GM12878 (cell line): ENCODE data around the gene EIF4E1B. TPM values are rescaled to one million over a fixed set of nuclear protein-coding genes. Genes with fewer than 3 reads are reported as not detected.
A peak's percentile ranks its signal among the peaks of the same experiment; 100 is the strongest.

Source experiments
- BMI1 ChIP-seq: fragments of 450-650 bp; IDR thresholded peaks from 2 replicates; pipeline ENCODE4 v1.6.1; 2016; ENCODE audit warnings: mild to moderate bottlenecking, moderate library complexity, borderline replicate concordance
- CBFB ChIP-seq: IDR thresholded peaks from 2 replicates; pipeline ENCODE4 v1.6.1; 2016; ENCODE audit warnings: antibody characterized with exemption, low read depth
- CHD2 ChIP-seq: IDR thresholded peaks from 2 replicates; pipeline ENCODE4 v1.6.1; 2011; ENCODE audit warnings: low read depth, low read length, improper control_type of control experiment, borderline replicate concordance
- CREM ChIP-seq: IDR thresholded peaks from 2 replicates; pipeline ENCODE4 v1.6.1; 2014; ENCODE audit warnings: antibody characterized with exemption, low read depth
- HDGF ChIP-seq: fragments of 450-650 bp; IDR thresholded peaks from 2 replicates; pipeline ENCODE4 v1.6.1; 2016; ENCODE audit warnings: antibody characterized with exemption
- IRF4 ChIP-seq: IDR thresholded peaks from 2 replicates; pipeline ENCODE4 v1.6.1; 2011; ENCODE audit warnings: low read depth, low read length
- MTA3 ChIP-seq: IDR thresholded peaks from 2 replicates; pipeline ENCODE4 v1.6.1; 2012; ENCODE audit warnings: low read length, inconsistent platforms, borderline replicate concordance
- POLR2AphosphoS2 ChIP-seq: IDR thresholded peaks from 2 replicates; pipeline ENCODE4 v1.6.1; 2011; ENCODE audit warnings: low read depth, mild to moderate bottlenecking, low read length, improper control_type of control experiment, moderate library complexity
- POU2F2 ChIP-seq: IDR thresholded peaks from 3 replicates; pipeline ENCODE4 v1.6.1; 2011; ENCODE audit warnings: low read depth, mild to moderate bottlenecking, low read length, borderline replicate concordance
- RELA ChIP-seq: fragments of 450-650 bp; IDR thresholded peaks from 2 replicates; pipeline ENCODE4 v1.8.0; 2014; ENCODE audit warnings: borderline replicate concordance; ENCODE audit not compliant: partially characterized antibody
- SMAD1 ChIP-seq: fragments of 450-650 bp; IDR thresholded peaks from 2 replicates; pipeline ENCODE4 v1.6.1; 2018; ENCODE audit warnings: mild to moderate bottlenecking, low read depth; ENCODE audit not compliant: partially characterized antibody
- SMARCA5 ChIP-seq: fragments of 450-650 bp; IDR thresholded peaks from 2 replicates; pipeline ENCODE4 v1.6.1; 2017; ENCODE audit warnings: mild to moderate bottlenecking
- SMC3 ChIP-seq: IDR thresholded peaks from 2 replicates; pipeline ENCODE4 v1.6.1; 2011; ENCODE audit warnings: low read length, improper control_type of control experiment, borderline replicate concordance
- SREBF1 ChIP-seq: IDR thresholded peaks from 2 replicates; pipeline ENCODE4 v1.6.1; 2012; ENCODE audit warnings: mild to moderate bottlenecking, low read length
- SUPT20H ChIP-seq: IDR thresholded peaks from 2 replicates; pipeline ENCODE4 v1.6.1; 2011; ENCODE audit warnings: low read depth, mild to moderate bottlenecking, low read length, moderate library complexity, borderline replicate concordance; ENCODE audit not compliant: control insufficient read depth
- TCF12 ChIP-seq: IDR thresholded peaks from 2 replicates; pipeline ENCODE4 v1.6.1; 2011; ENCODE audit warnings: low read depth, mild to moderate bottlenecking, low read length
- TCF3 ChIP-seq: IDR thresholded peaks from 2 replicates; pipeline ENCODE4 v1.6.1; 2012; ENCODE audit warnings: low read depth, mild to moderate bottlenecking, low read length, borderline replicate concordance; ENCODE audit not compliant: insufficient read depth
- polyA plus RNA-seq, 11 experiments: library from polyadenylated mRNA; depleted of rRNA in 4 of 11; unstranded in 6 of 11; stranded (reverse) in 5 of 11; fragments of >200 nt; fragmentation: Nextera tagmentation in 4 of 11; fragmentation: Illumina TruSeq in 1 of 11; extraction: Ambion mirVana in 4 of 11; extraction: Trizol in 1 of 11; gene quantifications; 1 replicate in 1 of 11; 2 replicates in 10 of 11; pipeline versions ENCODE4 v1.2.1 to v1.2.3, GENCODE V29; 2011 to 2016; ENCODE audit warnings: inconsistent platforms in 2 of 11, missing spikeins in 2 of 11, low read depth in 1 of 11
- total RNA-seq, 4 experiments: library from RNA; depleted of rRNA in 3 of 4; stranded (reverse); fragments of >200 nt in 3 of 4; fragmentation: Illumina TruSeq in 1 of 4; extraction: Trizol in 1 of 4; gene quantifications; 2 replicates each; pipeline versions ENCODE4 v1.2.1 to v1.2.3, GENCODE V29; 2013 to 2021
- TF ChIP-seq, protein P1 (sequence below): IDR thresholded peaks from 2 replicates; pipeline ENCODE4 v1.6.1; 2011; ENCODE audit warnings: low read depth, low read length, improper control_type of control experiment, borderline replicate concordance
- TF ChIP-seq, protein P2 (sequence below): fragments of 450-650 bp; IDR thresholded peaks from 2 replicates; pipeline ENCODE4 v1.6.1; 2016; ENCODE audit warnings: mild to moderate bottlenecking
- TF ChIP-seq, protein P3 (sequence below): fragments of 450-650 bp; IDR thresholded peaks from 2 replicates; pipeline ENCODE4 v1.6.1; 2017; ENCODE audit warnings: mild to moderate bottlenecking, moderate library complexity
- TF ChIP-seq, protein P4 (sequence below): fragments of 450-650 bp; IDR thresholded peaks from 2 replicates; pipeline ENCODE4 v1.6.1; 2017; ENCODE audit warnings: mild to moderate bottlenecking

Gene EIF4E1B
- total and polyA plus RNA-seq, 10 of the 15 experiments (the other 5 are each of a cell fraction or from before 2014, with no cell fraction given) = not detected

DNA sequence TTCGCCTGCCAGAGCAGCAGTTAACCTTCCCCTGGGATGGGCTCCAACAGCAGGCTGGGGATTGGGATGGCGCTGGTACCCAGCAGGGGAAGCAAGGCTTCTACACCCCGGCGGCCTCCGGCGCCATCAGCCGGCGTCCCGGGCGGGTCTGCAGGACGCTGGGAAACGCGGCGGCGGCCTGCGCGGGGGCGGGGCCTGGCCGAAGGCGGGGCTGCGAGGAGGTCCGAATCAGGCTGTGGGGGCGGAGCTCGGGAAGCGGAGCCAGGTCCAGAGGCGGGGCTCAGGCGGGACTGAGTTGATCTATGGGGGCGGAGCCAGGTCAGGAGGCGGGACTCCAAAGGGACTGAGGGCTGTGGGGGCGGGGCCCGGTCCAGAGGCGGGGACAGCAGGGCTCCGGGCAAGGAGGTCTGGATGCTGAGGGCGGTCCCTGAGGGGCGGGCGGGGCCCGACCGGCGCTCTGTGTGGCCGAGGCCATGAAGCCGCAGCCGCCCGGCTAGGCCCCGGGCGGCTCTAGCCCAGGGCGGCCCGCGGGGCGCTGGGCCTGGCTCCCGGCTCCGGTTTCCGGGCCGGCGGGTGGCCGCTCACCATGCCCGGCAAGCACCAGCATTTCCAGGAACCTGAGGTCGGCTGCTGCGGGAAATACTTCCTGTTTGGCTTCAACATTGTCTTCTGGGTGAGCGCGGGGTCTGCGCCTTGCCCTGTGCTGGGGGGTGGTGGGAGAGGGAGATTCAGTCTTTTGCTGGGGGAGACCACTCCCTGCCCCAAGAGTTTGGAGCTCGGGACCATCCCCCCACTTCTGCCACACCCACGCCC lies 16.8 kb downstream of the EIF4E1B start, which contains the start of gene TSPAN17 (continued):
- TF ChIP-seq, protein P1, sequence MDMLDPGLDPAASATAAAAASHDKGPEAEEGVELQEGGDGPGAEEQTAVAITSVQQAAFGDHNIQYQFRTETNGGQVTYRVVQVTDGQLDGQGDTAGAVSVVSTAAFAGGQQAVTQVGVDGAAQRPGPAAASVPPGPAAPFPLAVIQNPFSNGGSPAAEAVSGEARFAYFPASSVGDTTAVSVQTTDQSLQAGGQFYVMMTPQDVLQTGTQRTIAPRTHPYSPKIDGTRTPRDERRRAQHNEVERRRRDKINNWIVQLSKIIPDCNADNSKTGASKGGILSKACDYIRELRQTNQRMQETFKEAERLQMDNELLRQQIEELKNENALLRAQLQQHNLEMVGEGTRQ = no peak
- TF ChIP-seq CREM = no peak
- TF ChIP-seq SREBF1 = no peak
- TF ChIP-seq SUPT20H = no peak
- TF ChIP-seq, protein P2, sequence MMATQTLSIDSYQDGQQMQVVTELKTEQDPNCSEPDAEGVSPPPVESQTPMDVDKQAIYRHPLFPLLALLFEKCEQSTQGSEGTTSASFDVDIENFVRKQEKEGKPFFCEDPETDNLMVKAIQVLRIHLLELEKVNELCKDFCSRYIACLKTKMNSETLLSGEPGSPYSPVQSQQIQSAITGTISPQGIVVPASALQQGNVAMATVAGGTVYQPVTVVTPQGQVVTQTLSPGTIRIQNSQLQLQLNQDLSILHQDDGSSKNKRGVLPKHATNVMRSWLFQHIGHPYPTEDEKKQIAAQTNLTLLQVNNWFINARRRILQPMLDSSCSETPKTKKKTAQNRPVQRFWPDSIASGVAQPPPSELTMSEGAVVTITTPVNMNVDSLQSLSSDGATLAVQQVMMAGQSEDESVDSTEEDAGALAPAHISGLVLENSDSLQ = peak; percentile 24; the same call in 1 of the 2 replicates
- no peak for TF ChIP-seq IRF4
- TF ChIP-seq, protein P3, sequence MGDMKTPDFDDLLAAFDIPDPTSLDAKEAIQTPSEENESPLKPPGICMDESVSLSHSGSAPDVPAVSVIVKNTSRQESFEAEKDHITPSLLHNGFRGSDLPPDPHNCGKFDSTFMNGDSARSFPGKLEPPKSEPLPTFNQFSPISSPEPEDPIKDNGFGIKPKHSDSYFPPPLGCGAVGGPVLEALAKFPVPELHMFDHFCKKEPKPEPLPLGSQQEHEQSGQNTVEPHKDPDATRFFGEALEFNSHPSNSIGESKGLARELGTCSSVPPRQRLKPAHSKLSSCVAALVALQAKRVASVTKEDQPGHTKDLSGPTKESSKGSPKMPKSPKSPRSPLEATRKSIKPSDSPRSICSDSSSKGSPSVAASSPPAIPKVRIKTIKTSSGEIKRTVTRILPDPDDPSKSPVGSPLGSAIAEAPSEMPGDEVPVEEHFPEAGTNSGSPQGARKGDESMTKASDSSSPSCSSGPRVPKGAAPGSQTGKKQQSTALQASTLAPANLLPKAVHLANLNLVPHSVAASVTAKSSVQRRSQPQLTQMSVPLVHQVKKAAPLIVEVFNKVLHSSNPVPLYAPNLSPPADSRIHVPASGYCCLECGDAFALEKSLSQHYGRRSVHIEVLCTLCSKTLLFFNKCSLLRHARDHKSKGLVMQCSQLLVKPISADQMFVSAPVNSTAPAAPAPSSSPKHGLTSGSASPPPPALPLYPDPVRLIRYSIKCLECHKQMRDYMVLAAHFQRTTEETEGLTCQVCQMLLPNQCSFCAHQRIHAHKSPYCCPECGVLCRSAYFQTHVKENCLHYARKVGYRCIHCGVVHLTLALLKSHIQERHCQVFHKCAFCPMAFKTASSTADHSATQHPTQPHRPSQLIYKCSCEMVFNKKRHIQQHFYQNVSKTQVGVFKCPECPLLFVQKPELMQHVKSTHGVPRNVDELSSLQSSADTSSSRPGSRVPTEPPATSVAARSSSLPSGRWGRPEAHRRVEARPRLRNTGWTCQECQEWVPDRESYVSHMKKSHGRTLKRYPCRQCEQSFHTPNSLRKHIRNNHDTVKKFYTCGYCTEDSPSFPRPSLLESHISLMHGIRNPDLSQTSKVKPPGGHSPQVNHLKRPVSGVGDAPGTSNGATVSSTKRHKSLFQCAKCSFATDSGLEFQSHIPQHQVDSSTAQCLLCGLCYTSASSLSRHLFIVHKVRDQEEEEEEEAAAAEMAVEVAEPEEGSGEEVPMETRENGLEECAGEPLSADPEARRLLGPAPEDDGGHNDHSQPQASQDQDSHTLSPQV = no peak
- no peak for TF ChIP-seq CBFB
- TF ChIP-seq POU2F2 = peak; percentile 77; the same call in 2 of the 3 replicates
- no peak for TF ChIP-seq MTA3
- TF ChIP-seq BMI1 = no peak
- no peak for TF ChIP-seq SMAD1
- TF ChIP-seq, protein P4, sequence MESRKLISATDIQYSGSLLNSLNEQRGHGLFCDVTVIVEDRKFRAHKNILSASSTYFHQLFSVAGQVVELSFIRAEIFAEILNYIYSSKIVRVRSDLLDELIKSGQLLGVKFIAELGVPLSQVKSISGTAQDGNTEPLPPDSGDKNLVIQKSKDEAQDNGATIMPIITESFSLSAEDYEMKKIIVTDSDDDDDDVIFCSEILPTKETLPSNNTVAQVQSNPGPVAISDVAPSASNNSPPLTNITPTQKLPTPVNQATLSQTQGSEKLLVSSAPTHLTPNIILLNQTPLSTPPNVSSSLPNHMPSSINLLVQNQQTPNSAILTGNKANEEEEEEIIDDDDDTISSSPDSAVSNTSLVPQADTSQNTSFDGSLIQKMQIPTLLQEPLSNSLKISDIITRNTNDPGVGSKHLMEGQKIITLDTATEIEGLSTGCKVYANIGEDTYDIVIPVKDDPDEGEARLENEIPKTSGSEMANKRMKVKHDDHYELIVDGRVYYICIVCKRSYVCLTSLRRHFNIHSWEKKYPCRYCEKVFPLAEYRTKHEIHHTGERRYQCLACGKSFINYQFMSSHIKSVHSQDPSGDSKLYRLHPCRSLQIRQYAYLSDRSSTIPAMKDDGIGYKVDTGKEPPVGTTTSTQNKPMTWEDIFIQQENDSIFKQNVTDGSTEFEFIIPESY = no peak
- TF ChIP-seq RELA = peak; percentile 37
- no peak for TF ChIP-seq POLR2AphosphoS2
- TF ChIP-seq TCF12 = no peak
- TF ChIP-seq TCF3 = 0 out of 2 replicates have a peak, but pooled peaks have one; percentile 47
- TF ChIP-seq SMARCA5 = peak; percentile 33; the same call in 1 of the 2 replicates
- TF ChIP-seq CHD2 = no peak
- peak; percentile 94 for TF ChIP-seq HDGF
- peak; percentile 5; the same call in 1 of the 2 replicates for TF ChIP-seq SMC3
